Measurements from ENCODE around the gene TTLL10.
"Not testable (repeated sequence)": the region's sequence is repeated elsewhere in the genome, so short reads cannot be mapped to it uniquely, and the experiment has no call there.

TTLL10 gene

DNA sequence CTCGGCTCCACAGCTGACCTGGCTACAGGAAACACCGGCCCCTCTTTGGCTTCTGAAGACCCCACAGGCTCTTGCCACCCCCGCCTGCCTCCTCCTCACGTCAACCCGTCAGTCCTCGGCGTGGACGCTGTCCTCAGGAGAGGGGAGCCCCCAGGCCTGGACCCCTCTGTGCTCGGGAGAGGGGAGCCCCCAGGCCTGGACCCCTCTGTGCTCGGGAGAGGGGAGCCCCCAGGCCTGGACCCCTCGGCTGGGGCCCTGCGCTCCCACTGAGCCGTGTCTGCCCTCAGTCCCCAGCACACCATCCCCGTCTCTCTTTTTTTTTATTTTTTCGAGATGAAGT lies 31.8 kb upstream of the TTLL10 start:
- H3K4me3 ChIP-seq (replicated peaks in 1 of 2; ENCODE audit: low read depth in 2 of 2, low read length in 2 of 2) = no peak overlapping the region
- DNase-seq (ENCODE audit: low read depth in 2 of 2) = no peak
- TF ChIP-seq, protein P1, sequence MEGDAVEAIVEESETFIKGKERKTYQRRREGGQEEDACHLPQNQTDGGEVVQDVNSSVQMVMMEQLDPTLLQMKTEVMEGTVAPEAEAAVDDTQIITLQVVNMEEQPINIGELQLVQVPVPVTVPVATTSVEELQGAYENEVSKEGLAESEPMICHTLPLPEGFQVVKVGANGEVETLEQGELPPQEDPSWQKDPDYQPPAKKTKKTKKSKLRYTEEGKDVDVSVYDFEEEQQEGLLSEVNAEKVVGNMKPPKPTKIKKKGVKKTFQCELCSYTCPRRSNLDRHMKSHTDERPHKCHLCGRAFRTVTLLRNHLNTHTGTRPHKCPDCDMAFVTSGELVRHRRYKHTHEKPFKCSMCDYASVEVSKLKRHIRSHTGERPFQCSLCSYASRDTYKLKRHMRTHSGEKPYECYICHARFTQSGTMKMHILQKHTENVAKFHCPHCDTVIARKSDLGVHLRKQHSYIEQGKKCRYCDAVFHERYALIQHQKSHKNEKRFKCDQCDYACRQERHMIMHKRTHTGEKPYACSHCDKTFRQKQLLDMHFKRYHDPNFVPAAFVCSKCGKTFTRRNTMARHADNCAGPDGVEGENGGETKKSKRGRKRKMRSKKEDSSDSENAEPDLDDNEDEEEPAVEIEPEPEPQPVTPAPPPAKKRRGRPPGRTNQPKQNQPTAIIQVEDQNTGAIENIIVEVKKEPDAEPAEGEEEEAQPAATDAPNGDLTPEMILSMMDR (IDR thresholded peaks at IDR 0.05; ENCODE audit: low read depth, low read length) = no peak

- H3K4me3 ChIP-seq (replicated peaks in 1 of 2; ENCODE audit: low read depth in 2 of 2, low read length in 2 of 2); DNase-seq (ENCODE audit: low read depth in 2 of 2): not testable (repeated sequence)
These were observed 31.3 kb upstream of the TTLL10 start for GRCh38 chr1:1142352-1142751.

DNA sequence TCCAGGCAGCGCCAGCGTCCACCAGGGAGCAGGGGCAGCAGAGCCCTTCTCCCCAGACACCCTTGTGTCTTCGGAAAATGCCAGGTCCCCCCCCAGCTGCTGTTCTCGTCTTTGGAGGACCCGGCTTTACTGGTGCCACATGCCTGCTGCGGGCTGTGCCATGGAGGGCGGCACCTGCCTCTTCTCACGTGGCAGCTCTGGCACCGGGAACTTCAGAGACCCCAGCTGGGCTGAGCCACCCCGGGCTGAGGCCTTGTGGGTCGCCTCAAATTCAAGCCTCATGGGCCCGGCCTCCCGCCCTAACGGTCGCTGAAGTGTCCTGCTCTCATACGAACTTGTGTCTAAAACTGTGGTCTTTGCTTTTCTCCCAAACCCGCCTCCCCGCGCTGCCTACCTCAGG lies 30.8 kb upstream of the TTLL10 start:
- no peak overlapping the region for H3K4me3 ChIP-seq (replicated peaks in 1 of 2; ENCODE audit: low read depth in 2 of 2, low read length in 2 of 2)
- no peak for DNase-seq (ENCODE audit: low read depth in 2 of 2)
- TF ChIP-seq, protein P1 (IDR thresholded peaks at IDR 0.05; ENCODE audit: low read depth, low read length) = no peak

- DNase-seq (ENCODE audit: low read depth in 2 of 2) = no peak
- TF ChIP-seq, protein P1 (IDR thresholded peaks at IDR 0.05; ENCODE audit: low read depth, low read length) = no peak
- H3K4me3 ChIP-seq (replicated peaks in 1 of 2; ENCODE audit: low read depth in 2 of 2, low read length in 2 of 2) = no peak overlapping the region
These were observed 30.0 kb upstream of the TTLL10 start for GRCh38 chr1:1143636-1144035.

- no peak overlapping the region for H3K4me3 ChIP-seq (replicated peaks in 1 of 2; ENCODE audit: low read depth in 2 of 2, low read length in 2 of 2)
- TF ChIP-seq, protein P1 (IDR thresholded peaks at IDR 0.05; ENCODE audit: low read depth, low read length) = no peak
- DNase-seq (ENCODE audit: low read depth in 2 of 2) = no peak
These were observed 29.4 kb upstream of the TTLL10 start for GRCh38 chr1:1144122-1144842.

DNA sequence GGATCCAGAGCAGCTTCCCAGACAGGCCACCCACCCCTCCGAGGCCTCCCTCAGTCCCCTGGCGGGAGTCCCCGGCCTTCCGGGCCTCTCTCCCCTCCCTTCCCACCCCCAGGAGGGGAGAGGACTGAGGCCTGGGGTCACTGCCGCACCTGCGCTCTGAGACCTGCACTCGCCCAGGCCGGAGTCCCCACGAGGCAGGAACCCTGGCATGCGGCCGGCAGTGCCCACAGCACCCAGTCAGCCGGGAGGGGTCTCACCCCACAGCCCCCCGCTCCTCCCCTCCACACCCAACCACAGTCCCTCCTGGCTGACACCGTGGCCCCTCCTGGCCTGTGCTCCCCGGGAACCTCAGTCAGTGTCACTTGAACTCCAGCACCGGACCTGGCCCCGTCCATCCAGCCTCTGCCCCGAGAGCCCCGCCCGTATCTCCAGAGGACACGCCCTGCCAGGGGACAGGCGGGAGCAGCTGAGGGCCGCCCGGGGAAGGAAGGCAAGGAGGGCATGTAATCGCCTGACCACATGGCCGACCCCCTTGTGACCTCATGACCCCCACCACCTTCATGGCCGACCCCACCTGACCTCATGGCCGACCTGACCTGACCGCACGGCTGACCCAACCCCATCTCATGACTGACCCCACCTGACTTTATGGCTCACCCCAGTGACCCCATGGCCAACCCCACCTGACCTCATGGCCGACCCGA lies 28.7 kb upstream of the TTLL10 start:
- no peak for DNase-seq (ENCODE audit: low read depth in 2 of 2)
- H3K4me3 ChIP-seq (replicated peaks in 1 of 2; ENCODE audit: low read depth in 2 of 2, low read length in 2 of 2) = no peak overlapping the region
- TF ChIP-seq, protein P1 (IDR thresholded peaks at IDR 0.05; ENCODE audit: low read depth, low read length) = no peak

- DNase-seq (ENCODE audit: low read depth in 2 of 2) = no peak
- H3K4me3 ChIP-seq (replicated peaks in 1 of 2; ENCODE audit: low read depth in 2 of 2, low read length in 2 of 2) = no peak overlapping the region
- TF ChIP-seq, protein P1 (IDR thresholded peaks at IDR 0.05; ENCODE audit: low read depth, low read length) = no peak
These were observed 28.1 kb upstream of the TTLL10 start for GRCh38 chr1:1145547-1145914.
